ENCODE data around the gene NADK2.
A peak's percentile ranks its signal among the peaks of the same experiment; 100 is the strongest.
"Not testable (repeated sequence)": the region's sequence is repeated elsewhere in the genome, so short reads cannot be mapped to it uniquely, and the experiment has no call there.

The NADK2 gene

GRCh38 chr5:36241631-36242533, at the start of gene NADK2:
Gene NADK2 (minus strand): TSS chr5:36241925. CDS start chr5:36241798, 127 bp downstream.
- DNase-seq (ENCODE audit: low spot score): peak; percentile 97

GRCh38 chr5:36285837-36286615, 44.3 kb upstream of the NADK2 start:
- DNase-seq (ENCODE audit: low spot score): no peak

GRCh38 chr5:36283775-36284174, 42.0 kb upstream of the NADK2 start:
- not testable (repeated sequence) for DNase-seq (ENCODE audit: low spot score)

- DNase-seq (ENCODE audit: low spot score): no peak
Observed at GRCh38 chr5:36281626-36282025, 39.9 kb upstream of the NADK2 start.

GRCh38 chr5:36279054-36279698, 37.5 kb upstream of the NADK2 start:
- DNase-seq (ENCODE audit: low spot score): no peak

GRCh38 chr5:36277521-36278176, 35.9 kb upstream of the NADK2 start:
- DNase-seq (ENCODE audit: low spot score): no peak

GRCh38 chr5:36276864-36277263, 35.1 kb upstream of the NADK2 start:
- no peak for DNase-seq (ENCODE audit: low spot score)

GRCh38 chr5:36273809-36274526, 32.2 kb upstream of the NADK2 start:
- no peak for DNase-seq (ENCODE audit: low spot score)

- DNase-seq (ENCODE audit: low spot score): no peak
Observed at GRCh38 chr5:36272136-36272690, 30.5 kb upstream of the NADK2 start.

- no peak for DNase-seq (ENCODE audit: low spot score)
Observed at GRCh38 chr5:36270876-36271575, 29.3 kb upstream of the NADK2 start.

GRCh38 chr5:36270175-36270574, 28.4 kb upstream of the NADK2 start:
- no peak for DNase-seq (ENCODE audit: low spot score)

- DNase-seq (ENCODE audit: low spot score): no peak
Observed at GRCh38 chr5:36269478-36269877, 27.8 kb upstream of the NADK2 start.

GRCh38 chr5:36267905-36268304, 26.2 kb upstream of the NADK2 start:
- no peak for DNase-seq (ENCODE audit: low spot score)

GRCh38 chr5:36264202-36264760, 22.6 kb upstream of the NADK2 start:
- no peak for DNase-seq (ENCODE audit: low spot score)

GRCh38 chr5:36261186-36261585, 19.5 kb upstream of the NADK2 start:
- no peak for DNase-seq (ENCODE audit: low spot score)

- DNase-seq (ENCODE audit: low spot score): no peak
Observed at GRCh38 chr5:36253575-36253974, 11.8 kb upstream of the NADK2 start.

GRCh38 chr5:36252722-36253365, 11.1 kb upstream of the NADK2 start:
- DNase-seq (ENCODE audit: low spot score): no peak

- no peak for DNase-seq (ENCODE audit: low spot score)
Observed at GRCh38 chr5:36251218-36251617, 9.5 kb upstream of the NADK2 start.

GRCh38 chr5:36250427-36250826, 8.7 kb upstream of the NADK2 start:
- no peak for DNase-seq (ENCODE audit: low spot score)
